Measurements from ENCODE around the gene PGBD1.

DNA sequence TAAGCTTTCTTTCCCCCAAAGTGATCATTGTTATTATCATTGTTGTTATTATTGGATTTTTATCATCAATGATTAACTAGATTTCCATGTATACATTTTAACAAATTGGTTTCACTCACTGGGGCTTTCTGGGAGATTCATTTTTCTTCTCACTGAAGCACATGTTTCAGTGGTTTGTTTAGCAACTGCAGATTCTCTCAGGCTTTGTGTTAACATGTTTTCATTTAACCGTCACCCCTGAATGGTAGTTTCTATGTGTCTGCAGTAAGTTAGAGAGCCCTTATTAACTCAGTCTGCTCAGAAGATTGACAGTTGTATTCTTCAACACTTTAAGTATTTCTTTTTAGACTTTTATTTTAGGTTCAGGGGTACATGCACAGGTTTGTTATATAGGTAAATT, 41.7 kb upstream of the PGBD1 start:
- TF ChIP-seq, protein P1, sequence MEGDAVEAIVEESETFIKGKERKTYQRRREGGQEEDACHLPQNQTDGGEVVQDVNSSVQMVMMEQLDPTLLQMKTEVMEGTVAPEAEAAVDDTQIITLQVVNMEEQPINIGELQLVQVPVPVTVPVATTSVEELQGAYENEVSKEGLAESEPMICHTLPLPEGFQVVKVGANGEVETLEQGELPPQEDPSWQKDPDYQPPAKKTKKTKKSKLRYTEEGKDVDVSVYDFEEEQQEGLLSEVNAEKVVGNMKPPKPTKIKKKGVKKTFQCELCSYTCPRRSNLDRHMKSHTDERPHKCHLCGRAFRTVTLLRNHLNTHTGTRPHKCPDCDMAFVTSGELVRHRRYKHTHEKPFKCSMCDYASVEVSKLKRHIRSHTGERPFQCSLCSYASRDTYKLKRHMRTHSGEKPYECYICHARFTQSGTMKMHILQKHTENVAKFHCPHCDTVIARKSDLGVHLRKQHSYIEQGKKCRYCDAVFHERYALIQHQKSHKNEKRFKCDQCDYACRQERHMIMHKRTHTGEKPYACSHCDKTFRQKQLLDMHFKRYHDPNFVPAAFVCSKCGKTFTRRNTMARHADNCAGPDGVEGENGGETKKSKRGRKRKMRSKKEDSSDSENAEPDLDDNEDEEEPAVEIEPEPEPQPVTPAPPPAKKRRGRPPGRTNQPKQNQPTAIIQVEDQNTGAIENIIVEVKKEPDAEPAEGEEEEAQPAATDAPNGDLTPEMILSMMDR (IDR thresholded peaks at IDR 0.05) = no peak
- no peak for TF ChIP-seq POLR2A (IDR thresholded peaks at IDR 0.05)
